Cardiac muscle cell (in vitro differentiated cells and primary cell): Measurements from ENCODE around the gene CRIP1. TPM values are rescaled to one million over a fixed set of nuclear protein-coding genes. Genes with fewer than 3 reads are reported as not detected.

Experiments used
- DNase-seq, 2 donors: peaks; one replicate each; pipeline versions ENCODE4 v3.0.0 to v3.0.0-alpha.2; 2010 to 2017; ENCODE audit warnings: low read depth in 1 of 2, low spot score in 1 of 2
- H3K27ac ChIP-seq: fragments of 200-600 bp; sonication (generic); 2 replicates; pipeline ENCODE4 v1.5.1; 2016
- H3K27me3 ChIP-seq: fragments of 200-600 bp; sonication (generic); 2 replicates; pipeline ENCODE4 v1.6.0; 2016; ENCODE audit warnings: control low read depth
- H3K36me3 ChIP-seq: fragments of 200-600 bp; sonication (generic); 2 replicates; pipeline ENCODE4 v1.5.1; 2016; ENCODE audit warnings: control low read depth
- H3K4me1 ChIP-seq: fragments of 200-600 bp; sonication (generic); 2 replicates; pipeline ENCODE4 v1.8.1; 2017; ENCODE audit warnings: low read depth, mild to moderate bottlenecking, mixed run types
- H3K4me3 ChIP-seq: fragments of 200-600 bp; sonication (generic); 2 replicates; pipeline ENCODE4 v1.5.1; 2016; ENCODE audit warnings: mild to moderate bottlenecking
- H3K9me3 ChIP-seq: fragments of 200-600 bp; sonication (generic); 2 replicates; pipeline ENCODE4 v1.5.1; 2017; ENCODE audit warnings: low read depth, mild to moderate bottlenecking, control low read depth
- CTCF ChIP-seq: IDR thresholded peaks from 2 replicates; pipeline ENCODE4 v1.5.1; 2012; ENCODE audit warnings: low read depth, mild to moderate bottlenecking, low read length
- polyA plus RNA-seq: library from polyadenylated mRNA; unstranded; fragments of >200 nt; fragmentation: Nextera tagmentation; extraction: Ambion mirVana; gene quantifications from 2 replicates; pipeline ENCODE4 v1.2.1, GENCODE V29; 2016
- total RNA-seq: library from RNA; depleted of rRNA; stranded (reverse); fragments of >200 nt; gene quantifications from 2 replicates; pipeline ENCODE4 v1.2.3, GENCODE V29; 2016

CRIP1 gene
- total and polyA plus RNA-seq, 2 experiments from 2014 or later = 51.1 to 196 TPM

DNA sequence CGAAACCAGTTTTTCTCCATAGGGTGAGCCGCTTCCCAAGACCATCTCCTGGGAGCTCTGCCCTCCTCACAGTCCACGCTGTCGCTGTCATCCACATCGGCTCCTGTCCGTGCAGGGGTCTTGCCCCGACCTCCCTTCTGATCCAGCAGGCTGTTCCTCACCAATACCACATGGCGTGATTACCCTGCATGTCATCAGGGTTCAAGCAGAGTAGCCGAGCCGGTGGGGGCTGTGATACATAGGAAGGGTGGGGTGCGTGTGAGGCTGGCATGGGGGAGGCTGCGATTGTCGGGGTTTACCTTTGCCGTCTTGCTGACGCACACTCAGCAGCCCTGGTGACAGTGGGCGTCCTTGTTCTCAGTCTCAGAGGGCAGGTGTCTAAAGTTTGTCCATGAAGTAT is 21.4 kb downstream of the CRIP1 start:
- H3K27me3 ChIP-seq = no peaks in the 10 kb centered on the region
- H3K27ac ChIP-seq = no peak overlapping the region
- H3K4me3 ChIP-seq = no peak overlapping the region
- no peaks in the 10 kb centered on the region for H3K9me3 ChIP-seq
- DNase-seq = no peak
- no peak for TF ChIP-seq CTCF
- no peaks in the 10 kb centered on the region for H3K4me1 ChIP-seq
- no peaks in the 10 kb centered on the region for H3K36me3 ChIP-seq

DNA sequence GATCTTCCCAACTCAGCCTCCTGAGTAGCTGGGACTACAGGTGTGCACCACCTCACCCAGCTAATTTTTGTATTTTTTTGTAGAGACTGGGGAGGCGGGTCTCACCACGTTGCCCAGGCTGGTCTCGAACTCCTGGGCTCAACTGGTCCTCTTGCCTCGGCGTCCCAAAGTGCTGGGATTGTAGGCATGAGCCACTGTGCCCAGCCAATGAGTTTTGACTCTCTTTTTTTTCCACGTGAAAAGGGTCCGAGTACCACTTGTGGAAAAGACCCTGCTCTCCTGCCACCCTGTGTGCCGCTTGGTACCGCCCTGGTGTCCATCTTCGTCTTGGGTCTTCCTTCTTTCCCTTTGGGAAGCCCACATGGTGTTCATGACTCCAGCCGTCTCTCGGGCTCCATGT is 21.9 kb downstream of the CRIP1 start:
- no peaks in the 10 kb centered on the region for H3K4me1 ChIP-seq
- no peaks in the 10 kb centered on the region for H3K9me3 ChIP-seq
- no peak for TF ChIP-seq CTCF
- H3K27me3 ChIP-seq = no peaks in the 10 kb centered on the region
- H3K36me3 ChIP-seq = no peaks in the 10 kb centered on the region
- H3K27ac ChIP-seq = no peak overlapping the region
- H3K4me3 ChIP-seq = no peak overlapping the region
- no peak for DNase-seq

DNA sequence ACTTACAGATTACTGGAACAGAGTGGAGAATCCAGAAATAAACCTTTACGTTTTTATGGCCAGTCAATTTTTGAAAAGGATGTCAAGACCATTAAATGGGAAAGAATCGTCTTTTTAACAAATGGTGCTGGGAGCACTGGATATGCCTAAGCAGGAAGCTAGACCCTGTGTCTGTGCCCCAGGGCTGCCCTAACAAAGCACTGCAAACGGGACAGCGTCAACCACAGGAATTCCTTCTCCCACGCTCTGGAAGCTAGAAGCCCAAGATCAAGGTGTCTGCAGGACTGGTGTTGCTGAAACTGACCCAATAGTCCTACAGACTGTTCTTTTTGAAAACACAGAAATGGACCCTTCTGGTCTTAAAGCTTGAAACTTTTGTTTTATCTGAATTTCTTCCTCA is 30.4 kb downstream of the CRIP1 start:
- no peak for DNase-seq
- no peak for TF ChIP-seq CTCF
- Histone ChIP-seq H3K4me3 (no peak overlapping the region), H3K36me3 (no peaks in the 10 kb centered on the region), H3K9me3 (no peaks in the 10 kb centered on the region), H3K27me3 (no peaks in the 10 kb centered on the region), H3K27ac (no peak overlapping the region), H3K4me1 (no peaks in the 10 kb centered on the region)

DNA sequence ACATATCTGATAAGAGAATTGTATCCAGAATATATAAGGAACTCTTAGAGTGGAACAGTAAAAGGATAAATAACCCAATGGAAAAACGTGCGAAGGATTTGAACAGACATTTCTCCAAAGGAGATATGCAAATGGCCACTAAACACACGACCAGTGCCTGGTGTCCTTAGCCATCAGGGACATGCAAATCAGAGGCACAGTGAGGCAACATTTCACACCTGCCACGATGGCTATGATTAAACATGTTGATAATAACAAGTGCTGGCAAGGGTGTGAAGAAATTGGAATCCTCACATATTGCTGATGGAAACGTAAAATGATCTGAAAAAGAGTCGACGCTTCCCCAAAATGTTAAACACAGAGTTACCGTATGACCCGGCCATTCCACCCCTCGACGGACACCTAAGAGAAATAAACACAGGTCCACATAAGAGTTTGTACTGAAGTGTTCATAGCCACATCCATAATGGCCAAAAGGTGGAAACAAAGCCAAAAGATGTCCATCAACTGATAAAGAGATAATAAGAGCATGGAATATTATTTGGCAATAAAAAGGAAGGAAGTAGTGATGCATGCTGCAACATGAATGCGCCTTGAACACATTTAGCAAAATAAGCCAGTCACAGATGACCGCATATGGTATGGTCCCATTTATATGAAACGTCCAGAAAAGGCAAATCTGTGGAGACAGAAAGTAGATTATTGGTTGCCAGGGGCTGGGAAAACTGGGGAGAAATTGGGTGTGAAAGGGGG is 33.4 kb downstream of the CRIP1 start:
- no peak for DNase-seq
- no peak for TF ChIP-seq CTCF
- no peaks in the 10 kb centered on the region for H3K9me3 ChIP-seq
- H3K27me3 ChIP-seq = no peaks in the 10 kb centered on the region
- H3K27ac ChIP-seq = no peak overlapping the region
- H3K4me3 ChIP-seq = no peak overlapping the region
- no peaks in the 10 kb centered on the region for H3K4me1 ChIP-seq
- no peaks in the 10 kb centered on the region for H3K36me3 ChIP-seq

- H3K4me3 ChIP-seq = no peak overlapping the region
- no peak for TF ChIP-seq CTCF
- no peaks in the 10 kb centered on the region for H3K27me3 ChIP-seq
- H3K36me3 ChIP-seq = no peaks in the 10 kb centered on the region
- H3K9me3 ChIP-seq = no peaks in the 10 kb centered on the region
- H3K27ac ChIP-seq = no peak overlapping the region
- no peaks in the 10 kb centered on the region for H3K4me1 ChIP-seq
- DNase-seq = no peak
Measured at GRCh38 chr14:105525326-105525725, 38.6 kb downstream of the CRIP1 start.
